Endodermal cell (in vitro differentiated cells): ENCODE measurements around the gene PRRC2A. TPM values are rescaled to one million over a fixed set of nuclear protein-coding genes. Genes with fewer than 3 reads are reported as not detected.
A peak's percentile ranks its signal among the peaks of the same experiment; 100 is the strongest.

Source experiments
- DNase-seq: peaks from one replicate; pipeline ENCODE4 v3.0.0-alpha.2; 2017
- H3K27ac ChIP-seq: 2 replicates; pipeline ENCODE4 v1.5.1; 2013; ENCODE audit warnings: mild to moderate bottlenecking, low read depth, low read length, moderate library complexity
- H3K27me3 ChIP-seq: 2 replicates; pipeline ENCODE4 v1.6.1; 2013; ENCODE audit warnings: mild to moderate bottlenecking, low read length, moderate library complexity; ENCODE audit not compliant: insufficient read depth, control insufficient read depth, poor library complexity, severe bottlenecking
- H3K36me3 ChIP-seq: 2 replicates; pipeline ENCODE4 v1.7.0; 2013; ENCODE audit warnings: mild to moderate bottlenecking, low read length, moderate library complexity; ENCODE audit not compliant: control insufficient read depth, insufficient read depth
- H3K4me1 ChIP-seq: one replicate; pipeline ENCODE4 v1.7.0; 2013; ENCODE audit warnings: low read length; ENCODE audit not compliant: control insufficient read depth, insufficient read depth
- H3K4me3 ChIP-seq: 2 replicates; pipeline ENCODE4 v1.5.1; 2013; ENCODE audit warnings: mild to moderate bottlenecking, low read length, moderate library complexity
- H3K9ac ChIP-seq: 2 replicates; pipeline ENCODE4 v1.6.1; 2013; ENCODE audit warnings: mild to moderate bottlenecking, low read length, moderate library complexity; ENCODE audit not compliant: poor library complexity, severe bottlenecking; ENCODE audit errors: extremely low read depth
- H3K9me3 ChIP-seq: 2 replicates; pipeline ENCODE4 v1.6.1; 2013; ENCODE audit warnings: mild to moderate bottlenecking, low read length, moderate library complexity; ENCODE audit not compliant: control insufficient read depth
- H3K27ac Mint-ChIP-seq: 2 replicates; pipeline ENCODE4 v1.8.0; 2020; ENCODE audit warnings: mixed read lengths
- H3K27me3 Mint-ChIP-seq: 2 replicates; pipeline ENCODE4 v1.8.0; 2021; ENCODE audit warnings: mild to moderate bottlenecking, mixed read lengths; ENCODE audit not compliant: insufficient read depth
- H3K36me3 Mint-ChIP-seq: 2 replicates; pipeline ENCODE4 v1.8.0; 2020; ENCODE audit warnings: low read depth, mixed read lengths
- H3K4me1 Mint-ChIP-seq: 2 replicates; pipeline ENCODE4 v1.8.0; 2020; ENCODE audit warnings: mixed read lengths
- H3K4me3 Mint-ChIP-seq: 2 replicates; pipeline ENCODE4 v1.8.0; 2020; ENCODE audit warnings: mild to moderate bottlenecking, moderate library complexity, mixed read lengths
- H3K9me3 Mint-ChIP-seq: 2 replicates; pipeline ENCODE4 v1.8.0; 2020; ENCODE audit warnings: mild to moderate bottlenecking, mixed read lengths
- CTCF ChIP-seq: fragments of 200-600 bp; sonication (generic); conservative IDR thresholded peaks from 2 replicates; pipeline ENCODE4 v1.5.0; 2021; ENCODE audit warnings: antibody characterized with exemption, mild to moderate bottlenecking
- WGBS, 2 experiments: methylation state at CpG; one replicate each; pipeline versions ENCODE4 v1.1.5 to v1.1.7; 2013; ENCODE audit warnings: missing lambda C conversion rate in 2 of 2, mixed read lengths in 1 of 2; ENCODE audit not compliant: insufficient coverage in 1 of 2, insufficient read length in 1 of 2; 5-methylcytosine and 5-hydroxymethylcytosine counted together
- total RNA-seq, 2 donors: library from RNA; stranded (reverse); fragmentation: NEBNext Ultra II Directional in 1 of 2; extraction: Animal tissue kit (Norgen Biotek cat#: 25700) in 1 of 2; gene quantifications; 2 replicates in 1 of 2; 3 replicates in 1 of 2; pipeline ENCODE4 v1.2.1, GENCODE V29; 2021

Gene PRRC2A
- total RNA-seq, 2 donors from 2014 or later: 329 to 330 TPM

GRCh38 chr6:31632279-31632946 lies 11.9 kb downstream of the PRRC2A start:
- peaks cover 95% of the 10 kb centered on the region for H3K36me3 ChIP-seq
- no peaks in the 10 kb centered on the region for H3K9me3 ChIP-seq
- no peaks in the 10 kb centered on the region for H3K9me3 Mint-ChIP-seq
- DNase-seq: no peak
- 93 to 96% methylated on average over 15 to 26 of the region's 26 CpGs for WGBS, 2 experiments
- TF ChIP-seq CTCF: no peak
- no peaks in the 10 kb centered on the region for H3K4me1 Mint-ChIP-seq
- H3K36me3 Mint-ChIP-seq: peaks cover 92% of the 10 kb centered on the region
- peak overlapping the region; percentile 44 for H3K27ac Mint-ChIP-seq
- H3K27me3 ChIP-seq: no peaks in the 10 kb centered on the region
- H3K27ac ChIP-seq: peak overlapping the region; percentile 24
- H3K4me3 ChIP-seq: no peak overlapping the region
- no peaks in the 10 kb centered on the region for H3K4me1 ChIP-seq
- no peak overlapping the region for H3K9ac ChIP-seq
- H3K27me3 Mint-ChIP-seq: no peaks in the 10 kb centered on the region
- no peak overlapping the region for H3K4me3 Mint-ChIP-seq

- no peaks in the 10 kb centered on the region for H3K9me3 ChIP-seq
- H3K36me3 ChIP-seq: peaks cover 93% of the 10 kb centered on the region
- DNase-seq: no peak
- Mint-ChIP-seq H3K27ac (no peak overlapping the region), H3K4me3 (no peak overlapping the region), H3K27me3 (no peaks in the 10 kb centered on the region), H3K4me1 (no peaks in the 10 kb centered on the region), H3K36me3 (peaks cover 88% of the 10 kb centered on the region), H3K9me3 (no peaks in the 10 kb centered on the region)
- H3K4me3 ChIP-seq: no peak overlapping the region
- H3K4me1 ChIP-seq: no peaks in the 10 kb centered on the region
- no peak overlapping the region for H3K27ac ChIP-seq
- WGBS, 2 experiments: 83 to 97% methylated on average over 1 to 7 of the region's 7 CpGs
- H3K27me3 ChIP-seq: no peaks in the 10 kb centered on the region
- no peak for TF ChIP-seq CTCF
- no peak overlapping the region for H3K9ac ChIP-seq
Measured at GRCh38 chr6:31633447-31633846, 12.9 kb downstream of the PRRC2A start.

DNA sequence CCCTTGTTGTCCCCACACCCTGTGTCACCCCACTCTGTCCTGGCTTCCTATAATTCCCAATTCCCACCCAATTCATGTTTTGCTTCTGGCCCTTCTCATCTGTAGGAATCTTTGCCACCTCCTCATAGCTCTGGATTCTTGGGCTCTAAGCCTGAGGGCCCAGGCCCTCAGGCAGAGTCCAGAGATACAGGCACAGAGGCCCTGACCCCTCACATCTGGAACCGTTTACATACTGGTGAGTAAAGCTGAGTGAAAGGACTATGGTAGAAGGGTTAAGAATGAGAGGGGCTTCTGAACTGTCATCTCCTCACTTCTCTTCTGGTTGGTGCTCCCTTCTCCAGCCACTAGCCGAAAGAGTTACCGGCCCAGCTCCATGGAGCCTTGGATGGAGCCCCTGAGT lies 13.6 kb downstream of the PRRC2A start:
- DNase-seq: no peak
- Mint-ChIP-seq H3K9me3 (no peaks in the 10 kb centered on the region), H3K4me1 (no peaks in the 10 kb centered on the region), H3K36me3 (peaks cover 86% of the 10 kb centered on the region), H3K27ac (peak overlapping the region; percentile 66), H3K4me3 (no peak overlapping the region), H3K27me3 (no peaks in the 10 kb centered on the region)
- H3K36me3 ChIP-seq: peaks cover 93% of the 10 kb centered on the region
- 92% methylated on average over 3 of the region's 3 CpGs; no CpG with 5 or more reads in 1 of the 2 experiments for WGBS, 2 experiments
- no peak overlapping the region for H3K27ac ChIP-seq
- TF ChIP-seq CTCF: no peak
- H3K27me3 ChIP-seq: no peaks in the 10 kb centered on the region
- no peak overlapping the region for H3K4me3 ChIP-seq
- no peaks in the 10 kb centered on the region for H3K9me3 ChIP-seq
- H3K4me1 ChIP-seq: no peaks in the 10 kb centered on the region
- no peak overlapping the region for H3K9ac ChIP-seq
